Activated T-helper 1 cell treated with anti-CD3 and anti-CD28 coated beads, Interleukin-12 subunit alpha, Interleukin-12 subunit beta, Interleukin-2, Interleukin-4 antibody, amounts not matched to agents 30 ng/mL and 10 ng/mL and 1 ng/mL, durations not matched to agents 14 hours and 24 hours and 36 hours (primary cell): ENCODE measurements around the gene USP38. TPM values are rescaled to one million over a fixed set of nuclear protein-coding genes. Genes with fewer than 3 reads are reported as not detected.
"Not testable (repeated sequence)": the region's sequence is repeated elsewhere in the genome, so short reads cannot be mapped to it uniquely, and the experiment has no call there.

Source experiments
- DNase-seq: peaks from one replicate; pipeline ENCODE4 v3.0.0; 2021; ENCODE audit warnings: low spot score
- H3K27ac Mint-ChIP-seq: one replicate; pipeline ENCODE4 v1.8.0; 2021; ENCODE audit warnings: mild to moderate bottlenecking, mixed read lengths
- H3K27me3 Mint-ChIP-seq: one replicate; pipeline ENCODE4 v1.8.0; 2022; ENCODE audit warnings: mild to moderate bottlenecking, moderate library complexity, mixed read lengths; ENCODE audit not compliant: insufficient read depth
- H3K36me3 Mint-ChIP-seq: one replicate; pipeline ENCODE4 v1.8.0; 2021; ENCODE audit warnings: low read depth, mixed read lengths
- H3K4me1 Mint-ChIP-seq: one replicate; pipeline ENCODE4 v1.8.0; 2021; ENCODE audit warnings: low read depth, mixed read lengths
- H3K4me3 Mint-ChIP-seq: one replicate; pipeline ENCODE4 v1.8.0; 2021; ENCODE audit warnings: mild to moderate bottlenecking, moderate library complexity, mixed read lengths
- H3K9me3 Mint-ChIP-seq: one replicate; pipeline ENCODE4 v1.8.0; 2021; ENCODE audit warnings: mixed read lengths
- intact Hi-C: fragments of 100-400 bp; cut with micrococcal nuclease; formaldehyde crosslinking; loops from one replicate; pipeline ENCODE4 v1.15.1; 2024
- total RNA-seq: library from RNA; stranded (reverse); gene quantifications from 2 replicates; pipeline ENCODE4 v1.2.3, GENCODE V29; 2022

Gene USP38
- total RNA-seq, 1 donor from 2014 or later, result 29.8 TPM

GRCh38 chr4:143252478-143252877 is 67.8 kb downstream of the USP38 start:
- no peak for DNase-seq
- Mint-ChIP-seq H3K9me3 (no peaks in the 10 kb centered on the region), H3K4me3 (no peak overlapping the region), H3K27ac (no peak overlapping the region), H3K36me3 (no peaks in the 10 kb centered on the region), H3K4me1 (no peaks in the 10 kb centered on the region), H3K27me3 (no peaks in the 10 kb centered on the region)
- intact Hi-C loops, result no loop called here

GRCh38 chr4:143253166-143253565 is 68.4 kb downstream of the USP38 start:
- H3K36me3 Mint-ChIP-seq, result no peaks in the 10 kb centered on the region
- DNase-seq, result no peak
- no peak overlapping the region for H3K27ac Mint-ChIP-seq
- intact Hi-C loops, result no loop called here
- no peak overlapping the region for H3K4me3 Mint-ChIP-seq
- H3K9me3 Mint-ChIP-seq, result no peaks in the 10 kb centered on the region
- no peaks in the 10 kb centered on the region for H3K27me3 Mint-ChIP-seq
- no peaks in the 10 kb centered on the region for H3K4me1 Mint-ChIP-seq

GRCh38 chr4:143254491-143255226 is 69.9 kb downstream of the USP38 start:
- intact Hi-C loops, result no loop called here
- Mint-ChIP-seq H3K9me3 (no peaks in the 10 kb centered on the region), H3K36me3 (no peaks in the 10 kb centered on the region), H3K27ac (no peak overlapping the region), H3K27me3 (no peaks in the 10 kb centered on the region), H3K4me3 (no peak overlapping the region), H3K4me1 (no peaks in the 10 kb centered on the region)
- no peak for DNase-seq

- no peaks in the 10 kb centered on the region for H3K4me1 Mint-ChIP-seq
- DNase-seq, result no peak
Measured at GRCh38 chr4:143256456-143256855, 71.7 kb downstream of the USP38 start.

GRCh38 chr4:143257356-143257755 is 72.6 kb downstream of the USP38 start:
- intact Hi-C loops, result no loop called here
- H3K36me3 Mint-ChIP-seq, result no peaks in the 10 kb centered on the region
- DNase-seq, result no peak
- no peaks in the 10 kb centered on the region for H3K4me1 Mint-ChIP-seq
- H3K4me3 Mint-ChIP-seq, result no peak overlapping the region
- no peaks in the 10 kb centered on the region for H3K9me3 Mint-ChIP-seq
- H3K27ac Mint-ChIP-seq, result no peak overlapping the region
- no peaks in the 10 kb centered on the region for H3K27me3 Mint-ChIP-seq

More at GRCh38 chr4:143256456-143256855, 71.7 kb downstream of the USP38 start:
- Mint-ChIP-seq H3K9me3 (no peaks in the 10 kb centered on the region), H3K27ac (no peak overlapping the region), H3K4me3 (no peak overlapping the region), H3K27me3 (no peaks in the 10 kb centered on the region), H3K36me3 (no peaks in the 10 kb centered on the region)
- intact Hi-C loops, result no loop called here

- H3K9me3 Mint-ChIP-seq, result no peaks in the 10 kb centered on the region
- H3K4me1 Mint-ChIP-seq, result no peaks in the 10 kb centered on the region
- no peak for DNase-seq
- H3K27me3 Mint-ChIP-seq, result no peaks in the 10 kb centered on the region
- H3K4me3 Mint-ChIP-seq, result no peak overlapping the region
- no peaks in the 10 kb centered on the region for H3K36me3 Mint-ChIP-seq
- H3K27ac Mint-ChIP-seq, result no peak overlapping the region
- intact Hi-C loops, result no loop called here
Measured at GRCh38 chr4:143260750-143261149, 76.0 kb downstream of the USP38 start.

GRCh38 chr4:143262838-143263237 is 78.1 kb downstream of the USP38 start:
- H3K27ac Mint-ChIP-seq, result no peak overlapping the region
- H3K4me1 Mint-ChIP-seq, result no peaks in the 10 kb centered on the region
- intact Hi-C loops, result no loop called here
- DNase-seq, result no peak
- H3K4me3 Mint-ChIP-seq, result no peak overlapping the region
- peaks cover 10% of the 10 kb centered on the region for H3K9me3 Mint-ChIP-seq
- H3K27me3 Mint-ChIP-seq, result no peaks in the 10 kb centered on the region
- no peaks in the 10 kb centered on the region for H3K36me3 Mint-ChIP-seq

GRCh38 chr4:143267690-143268089 is 83.0 kb downstream of the USP38 start:
- DNase-seq, H3K27me3 Mint-ChIP-seq, intact Hi-C loops, H3K36me3 Mint-ChIP-seq, H3K4me1 Mint-ChIP-seq, H3K4me3 Mint-ChIP-seq, H3K27ac Mint-ChIP-seq: not testable (repeated sequence)
- H3K9me3 Mint-ChIP-seq, result peaks cover 14% of the 10 kb centered on the region

GRCh38 chr4:143270256-143270838 is 85.6 kb downstream of the USP38 start:
- no peak overlapping the region for H3K27ac Mint-ChIP-seq
- no peaks in the 10 kb centered on the region for H3K36me3 Mint-ChIP-seq
- intact Hi-C loops, result no loop called here
- DNase-seq, result no peak
- no peaks in the 10 kb centered on the region for H3K27me3 Mint-ChIP-seq
- no peak overlapping the region for H3K4me3 Mint-ChIP-seq
- peaks cover 14% of the 10 kb centered on the region for H3K9me3 Mint-ChIP-seq
- no peaks in the 10 kb centered on the region for H3K4me1 Mint-ChIP-seq

Other genes starting within 250 kb of the USP38 start
- gene GAB1, start 152.0 kb downstream of the USP38 start, total RNA-seq, result 0.66 and 1.4 TPM in 2 replicates